Adrenal gland (tissue), 5 donors: ENCODE data around the gene CLASRP.
"Not testable (repeated sequence)": the region's sequence is repeated elsewhere in the genome, so short reads cannot be mapped to it uniquely, and the experiment has no call there.

ENCODE experiments used
- CTCF ChIP-seq, 6 experiments: fragments of 450-650 bp in 4 of 6; fragments of 200-600 bp in 2 of 6; sonication (generic) in 1 of 6; IDR thresholded peaks; 1 replicate in 5 of 6; 2 replicates in 1 of 6; pipeline versions ENCODE4 v1.5.1 to v1.8.0; 2016 to 2021; ENCODE audit warnings: antibody characterized with exemption in 6 of 6, mild to moderate bottlenecking in 2 of 6, moderate library complexity in 1 of 6
- POLR2A ChIP-seq, 2 donors: fragments of 450-650 bp; IDR thresholded peaks; one replicate each; pipeline ENCODE4 v1.6.1; 2017; ENCODE audit warnings: antibody characterized with exemption in 2 of 2, mild to moderate bottlenecking in 2 of 2, moderate library complexity in 1 of 2
- donor health status: DM: no; HTN: no; CAD: no.

GRCh38 chr19:45118591-45119355 is 79.9 kb downstream of the CLASRP start:
- TF ChIP-seq CTCF, POLR2A (IDR thresholded peaks at IDR 0.05): not testable (repeated sequence)
